Hematopoietic multipotent progenitor cell treated with erythropoietin and hydrocortisone succinate and interleukin-3 and kit ligand, for 8 days (in vitro differentiated cells): ENCODE data around the gene PRMT6.
"Not testable (repeated sequence)": the region's sequence is repeated elsewhere in the genome, so short reads cannot be mapped to it uniquely, and the experiment has no call there.

Experiments used
- DNase-seq: peaks from one replicate; pipeline ENCODE4 v3.0.0-alpha.2; 2015

Gene PRMT6

GRCh38 chr1:107056426-107057196, at the start of gene PRMT6:
Gene PRMT6 (plus strand): TSS chr1:107056674. CDS start chr1:107056716, 42 bp downstream.
- DNase-seq, result peak; percentile 85

DNA sequence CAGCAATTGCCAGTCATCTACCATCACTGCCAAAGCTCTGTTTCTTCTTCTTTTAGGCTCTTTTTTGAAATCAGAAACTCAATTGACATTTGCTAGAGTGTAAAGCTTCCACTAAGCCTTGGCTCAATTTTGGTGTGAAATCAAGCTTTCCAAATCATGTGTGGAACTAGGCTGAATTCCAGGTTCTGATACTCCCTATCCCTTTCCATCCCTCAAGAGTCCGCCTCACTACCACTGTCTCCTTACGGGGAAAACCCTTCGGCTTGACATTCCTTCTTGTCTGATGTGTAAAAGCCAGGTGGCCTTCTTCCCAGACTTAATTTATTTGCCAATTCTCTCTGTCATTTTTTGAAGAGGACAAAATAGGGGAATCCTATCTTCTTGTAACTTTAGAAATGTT, 47.2 kb upstream of the PRMT6 start:
- no peak for DNase-seq

- no peak for DNase-seq
Measured at GRCh38 chr1:107010582-107010981, 45.9 kb upstream of the PRMT6 start.

DNA sequence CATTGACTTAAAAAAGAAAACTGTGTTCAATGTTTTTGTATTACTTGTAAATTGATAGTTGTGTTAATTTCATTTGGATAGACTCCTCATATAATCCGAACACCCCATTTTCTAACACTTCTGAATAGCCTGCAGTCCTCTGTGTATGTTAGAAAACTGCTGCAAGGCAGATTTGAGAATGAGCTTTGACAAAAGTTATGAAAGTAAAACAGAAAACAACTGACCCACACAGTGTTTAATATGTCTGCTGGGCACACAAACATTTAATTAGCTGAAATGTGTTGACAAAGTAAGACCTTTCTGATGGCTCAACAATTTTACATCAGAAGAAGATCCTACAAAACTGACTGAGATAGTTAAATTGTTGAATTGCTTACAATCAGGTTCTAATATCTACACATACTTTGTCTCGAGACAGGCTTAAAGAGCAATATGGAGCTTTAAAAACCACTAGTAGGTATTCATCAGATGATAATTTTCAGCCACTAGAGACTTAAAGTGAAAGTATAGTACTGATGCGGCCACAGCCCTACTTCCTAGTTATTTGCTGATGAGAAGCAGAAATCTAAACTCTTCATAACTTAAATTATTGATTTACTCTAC, 40.0 kb upstream of the PRMT6 start:
- no peak for DNase-seq

DNA sequence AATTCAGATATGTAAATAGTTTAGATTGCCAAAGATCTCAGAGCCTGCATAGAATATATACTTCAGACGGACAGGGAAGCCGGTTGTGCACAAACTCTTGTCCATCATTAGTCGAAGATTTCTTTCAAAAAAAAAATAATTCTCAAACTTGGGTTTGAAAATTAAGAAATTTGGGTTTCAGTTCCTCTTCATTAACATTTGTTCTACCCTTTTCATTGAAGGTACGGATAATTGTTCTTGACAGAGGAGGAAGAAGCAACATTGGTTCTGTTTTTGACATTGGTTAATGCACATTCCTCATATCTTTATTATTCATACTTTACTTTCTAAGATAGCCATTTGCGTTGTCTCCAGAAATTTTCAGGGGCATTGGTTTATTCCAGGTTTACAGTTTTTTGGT, 38.0 kb upstream of the PRMT6 start:
- DNase-seq, result no peak

DNA sequence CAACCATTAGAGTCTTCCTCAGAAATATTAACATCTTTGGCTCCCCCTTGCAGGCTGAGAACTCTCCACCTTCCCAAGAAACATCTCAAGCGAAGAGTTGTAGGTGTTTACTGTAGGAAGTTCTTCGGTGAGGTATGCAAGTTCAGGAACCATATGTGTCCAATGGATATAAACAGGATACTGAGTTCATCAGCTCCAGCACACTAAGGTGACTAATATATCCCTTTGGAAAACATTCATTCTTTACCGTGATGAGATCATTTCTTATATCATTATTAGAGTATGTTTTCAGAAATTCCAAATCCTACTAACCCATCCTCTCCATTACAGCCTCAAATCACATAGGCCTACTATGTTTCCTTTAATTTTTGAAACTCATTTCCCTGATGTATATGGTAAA, 37.3 kb upstream of the PRMT6 start:
- DNase-seq, result no peak

DNA sequence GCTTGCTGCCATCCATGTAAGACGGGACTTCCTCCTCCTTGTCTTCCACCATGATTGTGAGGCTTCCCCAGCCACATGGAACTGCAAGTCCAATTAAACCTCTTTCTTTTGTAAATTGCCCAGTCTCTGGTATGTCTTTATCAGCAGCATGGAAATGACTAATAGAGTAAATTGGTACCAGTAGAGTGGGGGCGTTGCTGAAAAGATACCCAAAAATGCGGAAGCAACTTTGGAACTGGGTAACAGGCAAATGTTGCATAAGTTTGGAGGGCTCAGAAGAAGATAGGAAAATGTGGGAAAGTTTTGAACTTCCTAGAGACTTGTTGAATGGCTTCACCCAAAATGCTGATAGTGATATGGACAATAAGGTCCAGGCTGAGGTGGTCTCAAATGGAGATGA, 17.6 kb upstream of the PRMT6 start:
- DNase-seq, result not testable (repeated sequence)

GRCh38 chr1:107044310-107045220, 11.9 kb upstream of the PRMT6 start:
- not testable (repeated sequence) for DNase-seq

DNA sequence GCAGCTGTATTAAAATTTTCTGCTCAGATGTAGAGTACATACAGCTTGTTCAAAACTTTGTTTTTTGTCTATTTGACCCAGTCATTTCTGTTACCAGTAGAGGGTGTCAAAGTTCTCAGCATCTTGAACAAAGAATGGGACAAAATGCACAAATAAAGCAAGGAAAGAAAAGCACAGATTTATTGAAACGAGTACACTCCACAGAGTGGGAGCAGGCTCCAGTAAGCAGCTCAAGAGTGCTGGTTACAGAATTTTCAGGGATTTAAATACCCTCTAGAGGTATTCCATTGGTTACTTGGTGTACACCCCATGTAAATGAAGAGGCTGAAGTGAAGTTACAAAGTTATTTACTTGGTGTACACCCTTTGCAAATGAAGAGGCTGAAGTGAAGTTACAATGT, 8.9 kb upstream of the PRMT6 start:
- DNase-seq, result no peak

DNA sequence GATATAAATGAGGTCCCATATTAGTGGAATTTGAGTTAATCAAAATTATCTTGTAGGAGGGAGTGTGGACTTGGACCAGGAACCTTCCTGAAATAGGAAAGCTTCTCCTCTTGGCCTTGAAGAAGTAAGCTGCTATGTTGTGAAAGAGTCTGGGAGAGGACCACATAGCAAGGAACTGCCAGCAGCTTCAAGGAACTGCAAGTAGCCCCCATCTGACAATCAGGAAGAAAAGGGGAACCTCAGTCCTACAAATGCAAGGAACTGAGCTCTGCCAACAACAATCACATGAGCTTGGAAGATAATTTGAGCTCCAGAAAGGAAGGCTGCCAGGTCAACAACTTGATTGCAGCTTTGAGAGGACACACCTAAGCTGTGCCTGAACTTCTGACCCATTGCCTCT, 8.2 kb upstream of the PRMT6 start:
- DNase-seq, result no peak

GRCh38 chr1:107051266-107051665, 5.2 kb upstream of the PRMT6 start:
- DNase-seq, result no peak

GRCh38 chr1:107055919-107056425, 502 bp upstream of the PRMT6 start:
- not testable (repeated sequence) for DNase-seq

DNA sequence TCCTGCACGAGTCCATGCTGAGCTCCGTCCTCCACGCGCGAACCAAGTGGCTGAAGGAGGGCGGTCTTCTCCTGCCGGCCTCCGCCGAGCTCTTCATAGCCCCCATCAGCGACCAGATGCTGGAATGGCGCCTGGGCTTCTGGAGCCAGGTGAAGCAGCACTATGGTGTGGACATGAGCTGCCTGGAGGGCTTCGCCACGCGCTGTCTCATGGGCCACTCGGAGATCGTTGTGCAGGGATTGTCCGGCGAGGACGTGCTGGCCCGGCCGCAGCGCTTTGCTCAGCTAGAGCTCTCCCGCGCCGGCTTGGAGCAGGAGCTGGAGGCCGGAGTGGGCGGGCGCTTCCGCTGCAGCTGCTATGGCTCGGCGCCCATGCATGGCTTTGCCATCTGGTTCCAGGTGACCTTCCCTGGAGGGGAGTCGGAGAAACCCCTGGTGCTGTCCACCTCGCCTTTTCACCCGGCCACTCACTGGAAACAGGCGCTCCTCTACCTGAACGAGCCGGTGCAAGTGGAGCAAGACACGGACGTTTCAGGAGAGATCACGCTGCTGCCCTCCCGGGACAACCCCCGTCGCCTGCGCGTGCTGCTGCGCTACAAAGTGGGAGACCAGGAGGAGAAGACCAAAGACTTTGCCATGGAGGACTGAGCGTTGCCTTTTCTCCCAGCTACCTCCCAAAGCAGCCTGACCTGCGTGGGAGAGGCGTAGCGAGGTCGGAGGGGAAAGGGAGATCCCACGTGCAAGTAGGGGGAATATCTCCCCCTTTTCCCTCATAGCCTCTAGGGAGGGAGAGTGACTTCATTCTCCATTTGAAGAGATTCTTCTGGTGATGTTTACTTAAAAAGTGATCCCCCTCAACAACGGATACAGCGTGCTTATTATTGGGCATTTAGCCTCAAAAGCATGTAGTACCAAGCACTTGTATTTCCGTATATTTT, 991 bp downstream of the PRMT6 start:
- peak; percentile 65 for DNase-seq

DNA sequence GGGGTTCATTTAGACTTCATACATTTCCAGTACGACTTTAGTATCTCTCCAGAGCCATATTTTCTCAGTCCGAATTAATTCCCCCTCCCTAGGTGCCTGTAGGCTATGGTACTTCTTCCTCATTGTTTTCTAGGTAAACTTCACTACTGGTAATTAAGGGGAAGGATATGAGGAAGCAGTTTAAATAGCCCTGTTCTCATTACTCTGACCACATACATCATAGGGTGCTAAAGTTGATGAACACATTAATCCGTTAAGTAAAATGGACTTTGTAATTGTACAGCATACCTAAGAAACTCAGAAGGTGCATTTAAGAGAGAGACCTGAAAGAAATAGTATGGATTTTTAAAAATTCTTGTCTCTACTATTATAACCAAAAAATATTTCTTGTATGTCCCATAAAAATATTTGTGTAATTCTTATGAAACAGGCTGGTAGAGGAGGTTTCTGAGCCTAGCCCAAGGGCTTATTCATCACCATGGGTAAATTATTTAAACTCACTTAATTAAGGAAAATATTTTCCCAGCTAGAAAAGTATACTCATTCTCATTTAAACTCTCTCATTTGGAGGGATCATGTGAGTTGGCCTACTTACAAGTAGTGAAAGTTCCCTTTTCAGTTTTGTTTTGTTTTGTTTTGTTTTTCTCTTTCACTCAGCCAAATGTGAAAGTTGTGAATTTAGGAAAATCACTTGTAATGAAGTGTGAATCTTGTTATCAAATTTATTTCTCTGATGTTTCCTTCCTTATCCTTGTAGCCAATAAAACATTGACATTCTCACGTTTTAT, 2.0 kb downstream of the PRMT6 start:
- DNase-seq, result peak; percentile 19

DNA sequence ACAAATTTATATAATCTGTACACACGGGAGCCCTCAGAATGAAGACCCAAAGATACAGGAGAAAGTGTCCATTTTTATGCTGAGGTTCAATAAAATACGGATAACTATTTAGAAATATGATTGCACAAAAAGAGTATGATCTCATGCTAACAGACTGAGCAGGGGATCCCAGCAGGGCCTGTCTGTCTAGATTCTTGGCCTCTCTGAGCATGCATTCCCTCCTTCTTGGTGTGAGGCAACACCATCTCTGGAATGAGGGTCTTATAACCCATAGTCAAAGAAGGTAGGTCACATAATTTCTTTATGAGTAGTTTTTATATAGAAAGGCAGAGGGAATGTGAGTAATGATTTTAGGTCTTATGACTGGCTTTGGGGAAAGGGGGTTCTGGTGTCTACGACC, 5.4 kb downstream of the PRMT6 start:
- DNase-seq, result no peak

GRCh38 chr1:107073493-107073892, 17.0 kb downstream of the PRMT6 start:
- DNase-seq, result no peak

GRCh38 chr1:107076841-107077240, 20.4 kb downstream of the PRMT6 start:
- DNase-seq, result no peak

GRCh38 chr1:107079249-107079648, 22.8 kb downstream of the PRMT6 start:
- no peak for DNase-seq

- DNase-seq, result no peak
Measured at GRCh38 chr1:107081102-107081501, 24.6 kb downstream of the PRMT6 start.

GRCh38 chr1:107091418-107091817, 34.9 kb downstream of the PRMT6 start:
- DNase-seq, result no peak

- DNase-seq, result not testable (repeated sequence)
Measured at GRCh38 chr1:107093395-107093794, 36.9 kb downstream of the PRMT6 start.
